Fibroblast of mammary gland (primary cell): ENCODE measurements around the gene NCS1.

ENCODE experiments used
- DNase-seq: peaks from one replicate; pipeline ENCODE4 v3.0.0-alpha.2; 2010; ENCODE audit warnings: low read depth
- H3K4me3 ChIP-seq: 2 replicates; pipeline ENCODE4 v1.5.1; 2011; ENCODE audit warnings: low read depth, mild to moderate bottlenecking, low read length, moderate library complexity; ENCODE audit not compliant: control insufficient read depth
- TF ChIP-seq, protein P1 (sequence below): conservative IDR thresholded peaks from 2 replicates; pipeline ENCODE4 v1.5.1; 2011; ENCODE audit warnings: low read depth, low read length, inconsistent platforms; ENCODE audit not compliant: control insufficient read depth, insufficient read depth

NCS1 gene

DNA sequence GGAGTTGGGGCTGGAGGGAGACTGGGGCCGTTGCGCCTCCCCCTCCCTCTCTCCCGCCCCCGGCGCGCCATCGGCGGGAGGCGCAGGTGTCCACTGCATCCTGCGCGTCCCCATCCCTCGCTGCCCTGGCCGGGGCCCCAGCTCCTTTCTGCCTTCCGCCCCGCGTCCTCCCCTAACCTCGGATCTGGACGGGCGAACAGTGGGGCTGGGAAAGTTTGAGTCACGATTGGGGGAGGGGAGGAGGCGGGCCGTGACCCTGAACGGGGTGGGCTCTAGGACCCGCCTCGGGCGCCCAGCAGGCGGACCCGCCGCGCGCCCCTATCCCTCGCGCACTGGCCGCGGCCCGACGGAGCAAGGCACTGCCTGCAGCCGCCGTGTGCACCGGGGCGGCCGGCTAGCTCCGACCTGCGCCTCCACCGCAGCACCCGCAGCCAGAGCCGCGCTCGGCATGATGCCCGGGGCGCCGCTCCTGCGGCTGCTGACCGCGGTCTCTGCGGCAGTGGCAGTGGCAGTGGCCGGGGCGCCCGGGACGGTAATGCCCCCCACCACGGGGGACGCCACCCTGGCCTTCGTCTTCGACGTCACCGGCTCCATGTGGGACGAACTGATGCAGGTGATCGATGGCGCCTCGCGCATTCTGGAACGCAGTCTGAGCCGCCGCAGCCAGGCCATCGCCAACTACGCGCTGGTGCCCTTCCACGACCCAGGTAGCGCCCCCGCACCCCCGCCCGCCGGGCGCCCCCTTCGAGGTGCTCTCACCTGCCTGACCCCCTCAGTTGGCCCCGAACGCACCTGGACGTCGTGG lies 93.4 kb downstream of the NCS1 start, which contains the start of gene HMCN2:
Gene HMCN2, plus strand, starts transcription at position 330 of the 805 bp plus-strand sequence. Its CDS starts 119 bp downstream, at position 449.
- TF ChIP-seq, protein P1, sequence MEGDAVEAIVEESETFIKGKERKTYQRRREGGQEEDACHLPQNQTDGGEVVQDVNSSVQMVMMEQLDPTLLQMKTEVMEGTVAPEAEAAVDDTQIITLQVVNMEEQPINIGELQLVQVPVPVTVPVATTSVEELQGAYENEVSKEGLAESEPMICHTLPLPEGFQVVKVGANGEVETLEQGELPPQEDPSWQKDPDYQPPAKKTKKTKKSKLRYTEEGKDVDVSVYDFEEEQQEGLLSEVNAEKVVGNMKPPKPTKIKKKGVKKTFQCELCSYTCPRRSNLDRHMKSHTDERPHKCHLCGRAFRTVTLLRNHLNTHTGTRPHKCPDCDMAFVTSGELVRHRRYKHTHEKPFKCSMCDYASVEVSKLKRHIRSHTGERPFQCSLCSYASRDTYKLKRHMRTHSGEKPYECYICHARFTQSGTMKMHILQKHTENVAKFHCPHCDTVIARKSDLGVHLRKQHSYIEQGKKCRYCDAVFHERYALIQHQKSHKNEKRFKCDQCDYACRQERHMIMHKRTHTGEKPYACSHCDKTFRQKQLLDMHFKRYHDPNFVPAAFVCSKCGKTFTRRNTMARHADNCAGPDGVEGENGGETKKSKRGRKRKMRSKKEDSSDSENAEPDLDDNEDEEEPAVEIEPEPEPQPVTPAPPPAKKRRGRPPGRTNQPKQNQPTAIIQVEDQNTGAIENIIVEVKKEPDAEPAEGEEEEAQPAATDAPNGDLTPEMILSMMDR, result no peak
- H3K4me3 ChIP-seq, result no peak within 1 kb of the TSS
- no peak for DNase-seq

DNA sequence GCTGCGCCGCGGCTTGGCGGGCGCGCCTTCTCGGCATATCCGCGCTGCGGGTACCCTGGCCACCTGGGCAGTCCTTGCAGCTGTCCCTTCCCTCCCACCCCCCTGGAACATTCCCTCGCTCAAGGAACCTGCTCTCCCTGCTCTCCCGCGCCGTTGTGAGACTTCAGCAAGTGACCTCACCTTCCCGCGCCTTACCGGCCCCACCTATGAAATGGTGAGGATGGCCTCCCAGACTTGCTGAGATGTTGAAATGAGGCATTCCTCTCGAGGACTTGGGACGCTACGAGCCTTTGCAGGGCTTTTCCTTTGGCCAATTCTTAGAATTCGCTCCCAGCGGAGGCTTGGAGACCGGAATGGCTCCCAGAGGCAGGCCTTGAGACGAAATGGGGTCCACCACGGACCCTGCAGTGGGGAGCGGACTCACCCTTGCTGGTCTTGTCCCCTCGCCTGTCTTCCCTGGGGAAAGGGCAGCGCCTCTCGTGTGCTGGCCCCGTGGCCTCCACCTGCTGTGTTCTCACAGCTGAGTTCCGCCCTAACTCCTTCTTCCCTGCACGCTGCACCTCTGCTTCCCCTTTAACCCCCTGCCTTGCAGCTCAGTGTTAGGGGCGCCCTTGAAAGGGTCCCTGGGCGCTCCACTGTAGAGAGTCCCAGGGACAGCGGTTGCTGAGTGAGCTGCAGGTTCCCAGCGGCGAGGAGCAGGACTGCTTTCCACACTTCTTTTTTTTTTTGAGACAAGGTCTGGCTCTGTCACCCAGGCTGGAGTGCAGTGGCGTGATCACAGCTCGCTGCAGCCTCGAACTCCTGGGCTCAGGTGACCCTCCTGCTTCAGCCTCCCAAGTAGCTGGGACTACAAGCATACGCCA lies 94.3 kb downstream of the NCS1 start:
- no peak overlapping the region for H3K4me3 ChIP-seq
- TF ChIP-seq, protein P1, result no peak
- no peak for DNase-seq

DNA sequence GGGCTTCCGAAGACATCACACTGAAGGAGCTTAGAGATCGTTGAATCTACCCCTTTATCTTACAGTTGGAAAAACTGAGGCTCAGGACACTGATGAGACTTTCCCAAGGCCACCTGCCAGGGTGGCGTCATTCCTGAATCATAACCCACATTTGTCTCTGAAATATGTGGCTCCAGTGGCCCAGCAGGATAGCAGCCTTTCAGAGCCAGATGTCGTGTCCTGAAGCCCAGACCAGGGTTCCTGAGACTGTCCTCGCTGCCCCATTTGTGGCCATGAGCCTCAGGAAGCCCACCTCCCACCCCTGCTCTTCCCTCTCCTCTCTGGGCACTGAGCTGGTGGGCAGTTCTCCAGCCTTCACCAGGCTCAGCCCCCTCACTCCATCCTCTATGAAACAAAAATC lies 95.7 kb downstream of the NCS1 start:
- no peak for DNase-seq
- TF ChIP-seq, protein P1, result no peak

DNA sequence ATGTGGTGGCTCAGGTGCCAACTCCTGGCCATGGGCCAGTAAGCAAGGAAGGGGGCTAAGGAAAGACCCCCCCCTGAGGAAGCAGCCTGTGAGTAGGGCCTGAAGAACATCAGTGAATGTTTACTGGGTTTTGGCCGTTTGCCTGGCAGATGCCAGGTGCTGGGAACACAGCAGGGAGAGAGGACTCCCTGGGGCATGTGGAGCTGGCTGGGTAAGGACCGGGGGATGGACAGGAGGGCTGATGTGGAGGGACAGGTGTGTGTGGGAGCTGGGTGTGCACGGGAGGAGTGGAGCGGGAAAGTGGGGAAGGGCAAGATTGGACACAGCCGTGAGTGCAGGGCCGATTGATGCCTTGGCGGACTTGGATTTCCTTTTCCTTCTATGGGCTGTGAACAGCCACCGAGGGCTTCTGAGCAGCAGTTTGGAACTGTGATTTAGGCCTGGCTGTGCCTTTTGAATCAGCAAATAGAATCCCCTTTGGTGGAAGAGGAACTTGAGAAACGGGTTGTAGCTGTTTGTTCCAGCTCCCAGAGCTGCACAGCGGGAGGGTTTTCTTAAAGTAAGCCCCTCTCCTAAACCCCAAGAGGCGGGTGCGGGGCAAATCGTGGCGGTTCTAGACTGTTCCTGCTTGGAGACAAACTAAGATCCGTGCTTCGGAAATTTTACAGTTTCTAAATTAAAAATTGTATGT lies 96.5 kb downstream of the NCS1 start:
- H3K4me3 ChIP-seq, result no peak overlapping the region
- no peak for DNase-seq
- TF ChIP-seq, protein P1, result no peak

More for the DNA sequence above, 95.7 kb downstream of the NCS1 start:
- no peak overlapping the region for H3K4me3 ChIP-seq

DNA sequence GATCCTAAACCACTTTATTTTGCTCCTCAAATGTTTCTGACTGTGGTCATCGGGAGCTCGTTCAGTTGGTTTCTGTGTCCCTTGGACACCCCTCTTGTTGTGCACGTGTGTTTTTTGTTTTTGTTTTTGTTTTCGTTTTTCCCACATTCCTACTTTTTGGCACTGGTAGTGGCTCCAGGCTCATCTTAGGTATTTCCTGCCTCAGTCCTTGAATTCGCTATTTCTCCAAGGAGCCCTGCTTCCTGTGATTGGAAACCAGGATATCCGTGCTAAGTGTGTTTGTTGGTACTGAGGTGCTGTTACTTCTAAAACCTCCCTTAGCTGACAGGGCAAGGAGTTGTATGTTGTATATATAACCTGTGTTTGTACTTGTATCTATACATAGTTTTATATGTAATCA lies 99.3 kb downstream of the NCS1 start:
- H3K4me3 ChIP-seq, result no peak overlapping the region
- DNase-seq, result no peak
- TF ChIP-seq, protein P1, result no peak

DNA sequence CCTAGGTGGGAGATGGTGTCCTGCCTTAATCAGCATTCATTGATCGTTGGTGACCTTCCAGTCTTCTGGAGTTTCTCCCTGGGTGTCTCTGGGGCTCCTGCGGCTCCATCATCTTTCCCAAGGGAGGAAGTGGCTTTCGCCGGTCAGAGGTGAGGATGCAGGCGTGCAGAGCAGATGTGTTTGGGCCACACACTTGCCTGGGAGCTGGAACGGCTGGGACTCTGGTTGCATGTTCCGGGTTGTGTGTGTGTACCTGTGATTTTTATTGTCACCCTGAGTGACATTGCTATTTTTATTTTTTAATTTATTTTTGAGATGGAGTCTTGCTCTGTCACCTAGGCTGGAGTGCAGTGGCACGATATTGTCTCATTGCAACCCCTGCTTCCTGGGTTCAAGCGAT lies 103.0 kb downstream of the NCS1 start:
- no peak overlapping the region for H3K4me3 ChIP-seq
- no peak for DNase-seq
- TF ChIP-seq, protein P1, result no peak
